K562 (cell line): Measurements from ENCODE around the gene CDH3. TPM values are rescaled to one million over a fixed set of nuclear protein-coding genes. Genes with fewer than 3 reads are reported as not detected.

ENCODE experiments used
- ATAC-seq: fragments of 200-7000 bp; cut with Tn5 transposase; 3 replicates; pipeline ENCODE4 v1.9.1; 2020; ENCODE audit warnings: moderate library complexity
- BruUV-seq: library from RNA; stranded (reverse); fragments of 400-500 nt; replicated peaks from 2 replicates; lab custom pipeline; 2021; lab: Mats Ljungman, UMichigan
- CTCF ChIA-PET: fragments of 300-600 bp; formaldehyde crosslinking; extraction: SDS; loops from one replicate; lab custom pipeline; 2021; ENCODE audit warnings: low intra/inter-chr PET ratio; lab: Yijun Ruan, JAX
- POLR2A ChIA-PET: fragments of 300-600, 350-650 bp; sonication (Branson Sonifier 250); formaldehyde crosslinking; extraction: SDS; loops from one replicate; lab custom pipeline; 2021; ENCODE audit warnings: antibody characterized with exemption, inconsistent platforms; lab: Yijun Ruan, JAX
- DNase-seq, 4 experiments: peaks; one replicate each; pipeline versions ENCODE4 v3.0.0 to v3.0.0-alpha.2; 2011 to 2018; ENCODE audit warnings: low spot score in 3 of 4, mixed read lengths in 3 of 4; ENCODE audit errors: extremely low read depth in 1 of 4
- FAIRE-seq: peaks from 2 replicates; lab custom pipeline; 2011; peaks lifted over from hg19 to GRCh38; lab: Jason Lieb, UNC
- H2AFZ ChIP-seq: 2 replicates; pipeline ENCODE4 v1.6.0; 2011; ENCODE audit warnings: low read depth, low read length, control low read depth, inconsistent platforms
- H3K27ac ChIP-seq: fragments of 200-600 bp; 3 replicates; pipeline ENCODE4 v1.8.0; 2011; ENCODE audit warnings: low read depth, mild to moderate bottlenecking, control low read depth, inconsistent platforms, low read length, moderate library complexity, mixed read lengths; ENCODE audit errors: extremely low read depth
- H3K27me3 ChIP-seq, 2 experiments: fragments of 300-600 bp in 1 of 2; 2 replicates in 1 of 2; 3 replicates in 1 of 2; pipeline versions ENCODE4 v1.6.0 to v1.8.0; 2011; ENCODE audit warnings: inconsistent platforms in 2 of 2, low read length in 2 of 2, mild to moderate bottlenecking in 1 of 2, mixed read lengths in 1 of 2, moderate library complexity in 1 of 2; ENCODE audit not compliant: control insufficient read depth in 2 of 2, insufficient read depth in 2 of 2
- H3K36me3 ChIP-seq: fragments of 300-600 bp; 3 replicates; pipeline ENCODE4 v1.8.0; 2011; ENCODE audit warnings: mild to moderate bottlenecking, low read length, inconsistent platforms; ENCODE audit not compliant: control insufficient read depth, insufficient read depth
- H3K4me1 ChIP-seq, 2 experiments: fragments of 200-600 bp in 1 of 2; replicated peaks in 1 of 2; 2 replicates in 1 of 2; 3 replicates in 1 of 2; pipeline versions ENCODE4 v1.5.1 to v1.8.0; 2011; ENCODE audit warnings: inconsistent platforms in 2 of 2, low read length in 2 of 2, mild to moderate bottlenecking in 1 of 2, mixed read lengths in 1 of 2, moderate library complexity in 1 of 2; ENCODE audit not compliant: control insufficient read depth in 2 of 2, insufficient read depth in 2 of 2
- H3K4me2 ChIP-seq: 2 replicates; pipeline ENCODE4 v1.6.1; 2011; ENCODE audit warnings: low read length, control low read depth, inconsistent platforms, mixed read lengths; ENCODE audit not compliant: insufficient read depth
- H3K4me3 ChIP-seq: fragments of 200-600 bp; sonication (generic), shearing (Covaris generic); 2 replicates; pipeline ENCODE4 v1.5.1; 2016; ENCODE audit warnings: control low read depth, inconsistent platforms
- H3K79me2 ChIP-seq: fragments of 200-600 bp; 3 replicates; pipeline ENCODE4 v1.8.0; 2011; ENCODE audit warnings: low read length, inconsistent platforms; ENCODE audit not compliant: control insufficient read depth, insufficient read depth
- H3K9ac ChIP-seq, 2 experiments: 2 replicates each; pipeline versions ENCODE4 v1.6.0 to v1.6.1; 2011; ENCODE audit warnings: low read depth in 2 of 2, low read length in 2 of 2, control low read depth in 1 of 2, inconsistent platforms in 1 of 2, mild to moderate bottlenecking in 1 of 2, mixed read lengths in 1 of 2; ENCODE audit not compliant: insufficient read depth in 1 of 2
- H3K9me1 ChIP-seq: one replicate; pipeline ENCODE4 v1.6.0; 2011; ENCODE audit warnings: inconsistent platforms, mild to moderate bottlenecking, low read length, moderate library complexity; ENCODE audit not compliant: control insufficient read depth, insufficient read depth
- H3K9me3 ChIP-seq: replicated peaks from 2 replicates; pipeline ENCODE4 v1.5.1; 2011; ENCODE audit warnings: low read depth, low read length, inconsistent platforms; ENCODE audit not compliant: control insufficient read depth, insufficient read depth
- H4K20me1 ChIP-seq: replicated peaks from 2 replicates; pipeline ENCODE4 v1.6.1; 2011; ENCODE audit warnings: low read length, inconsistent platforms, mixed read lengths; ENCODE audit not compliant: control insufficient read depth, insufficient read depth
- BRF1 ChIP-seq: IDR thresholded peaks from 3 replicates; pipeline ENCODE4 v1.6.1; 2011; ENCODE audit warnings: borderline replicate concordance, mild to moderate bottlenecking; ENCODE audit not compliant: insufficient read length; ENCODE audit errors: extremely low read depth
- EP300 ChIP-seq: IDR thresholded peaks from 2 replicates; pipeline ENCODE4 v1.6.1; 2012; ENCODE audit warnings: low read length, improper control_type of control experiment
- ESRRA ChIP-seq: fragments of 450-650 bp; IDR thresholded peaks from 2 replicates; pipeline ENCODE4 v1.6.1; 2014; ENCODE audit warnings: low read depth, mild to moderate bottlenecking, moderate library complexity, borderline replicate concordance
- ETV1 ChIP-seq: fragments of 450-650 bp; conservative IDR thresholded peaks from 2 replicates; pipeline ENCODE4 v1.6.1; 2016; ENCODE audit warnings: missing genetic modification characterization, control low read depth, low read depth, missing compliant biosample characterization
- HDAC2 ChIP-seq: fragments of 450-650 bp; IDR thresholded peaks from 2 replicates; pipeline ENCODE4 v1.6.1; 2016; ENCODE audit warnings: mild to moderate bottlenecking
- MAZ ChIP-seq, 2 experiments: fragments of 450-650 bp in 1 of 2; sonication (generic) in 1 of 2; formaldehyde crosslinking; IDR thresholded peaks in 1 of 2; conservative IDR thresholded peaks in 1 of 2; 2 replicates each; pipeline versions ENCODE4 v1.4.0 to v1.5.0; 2020; ENCODE audit warnings: mild to moderate bottlenecking in 1 of 2, missing genetic modification reagents in 1 of 2
- NR2F6 ChIP-seq: fragments of 450-650 bp; formaldehyde crosslinking; IDR thresholded peaks from 2 replicates; pipeline ENCODE4 v1.4.0; 2020; ENCODE audit warnings: mild to moderate bottlenecking
- PATZ1 ChIP-seq: fragments of 250-450 bp; sonication (Bioruptor Pico); IDR thresholded peaks from 2 replicates; pipeline ENCODE4 v1.5.0; 2020; ENCODE audit warnings: mild to moderate bottlenecking, borderline replicate concordance
- POLR2AphosphoS2 ChIP-seq: IDR thresholded peaks from 2 replicates; pipeline ENCODE4 v1.6.1; 2012; ENCODE audit warnings: low read length, improper control_type of control experiment
- PTTG1 ChIP-seq: fragments of 450-650 bp; IDR thresholded peaks from 2 replicates; pipeline ENCODE4 v1.6.1; 2016; ENCODE audit warnings: low read depth, mild to moderate bottlenecking, missing genetic modification characterization, missing compliant biosample characterization
- RCOR1 ChIP-seq, 2 experiments: IDR thresholded peaks; 2 replicates each; pipeline ENCODE4 v1.6.1; 2012; ENCODE audit warnings: low read depth in 2 of 2, low read length in 2 of 2, borderline replicate concordance in 1 of 2, improper control_type of control experiment in 1 of 2
- RHOXF2B ChIP-seq: fragments of 250-450 bp; sonication (Bioruptor Pico); conservative IDR thresholded peaks from 2 replicates; pipeline ENCODE4 v1.5.1; 2021
- THRAP3 ChIP-seq: fragments of 450-650 bp; IDR thresholded peaks from 2 replicates; pipeline ENCODE4 v1.6.1; 2016; ENCODE audit warnings: mild to moderate bottlenecking, inconsistent platforms, borderline replicate concordance
- ZEB2 ChIP-seq: fragments of 450-650 bp; IDR thresholded peaks from 2 replicates; pipeline ENCODE4 v1.6.1; 2016
- ZNF316 ChIP-seq: fragments of 450-650 bp; IDR thresholded peaks from 2 replicates; pipeline ENCODE4 v1.6.1; 2016
- WGBS: fragments of 100-300 bp; shearing (Covaris generic); methylation state at CpG from one replicate; pipeline ENCODE4 v1.1.6; 2016; ENCODE audit warnings: low coverage, mixed read lengths; ENCODE audit not compliant: insufficient coverage; ENCODE audit errors: missing lambda C conversion rate; 5-methylcytosine and 5-hydroxymethylcytosine counted together
- in situ Hi-C: fragments of 300-500 bp; cut with MboI; formaldehyde crosslinking; loops from 4 replicates; pipeline ENCODE4 v1.15.0; 2018; ENCODE audit warnings: inconsistent platforms, mixed read lengths
- intact Hi-C: fragments of 100-400 bp; cut with micrococcal nuclease; formaldehyde crosslinking; loops from 2 replicates; pipeline ENCODE4 v1.14.2; 2022
- polyA plus RNA-seq, 8 experiments: library from polyadenylated mRNA; depleted of rRNA in 4 of 8; stranded (reverse) in 5 of 8; unstranded in 3 of 8; fragments of >200 nt; fragmentation: Nextera tagmentation in 2 of 8; fragmentation: Illumina TruSeq in 1 of 8; extraction: Ambion mirVana in 2 of 8; extraction: Trizol in 1 of 8; gene quantifications; 2 replicates each; pipeline versions ENCODE4 v1.2.1 to v1.2.3, GENCODE V29; 2011 to 2014; ENCODE audit warnings: inconsistent platforms in 1 of 8, missing spikeins in 1 of 8
- total RNA-seq, 7 experiments: library from RNA; depleted of rRNA in 6 of 7; stranded (reverse); fragments of >200 nt in 6 of 7; fragmentation: Illumina TruSeq in 2 of 7; extraction: Trizol in 2 of 7; gene quantifications; 2 replicates each; pipeline versions ENCODE4 v1.2.1 to v1.2.3, GENCODE V29; 2011 to 2021; ENCODE audit warnings: low replicate concordance in 1 of 7
- TF ChIP-seq, protein P1 (sequence below): fragments of 450-650 bp; IDR thresholded peaks from 2 replicates; pipeline ENCODE4 v1.6.1; 2016; ENCODE audit warnings: antibody characterized with exemption
- TF ChIP-seq, protein P2 (sequence below): IDR thresholded peaks from 2 replicates; pipeline ENCODE4 v1.6.1; 2016; ENCODE audit warnings: missing genetic modification characterization, missing compliant biosample characterization

Gene CDH3
- total and polyA plus RNA-seq, 9 of the 15 experiments (the other 6 are each of a cell fraction or from before 2014, with no cell fraction given): 0.06 to 0.09 TPM; not detected in 7

- TF ChIP-seq RHOXF2B (CRISPR knock-in tag) (no peak), RCOR1 (IDR thresholded peaks at IDR 0.05; ENCODE audit: borderline replicate concordance in 1 of 2, low read depth in 2 of 2, low read length in 2 of 2) (peak in 1 of 2 experiments; percentile 82; a peak in 2 of 4 replicates), POLR2AphosphoS2 (no peak), ETV1 (tag) (0 out of 2 replicates have a peak, but pooled peaks have one; percentile 42)
- TF ChIP-seq, protein P1, sequence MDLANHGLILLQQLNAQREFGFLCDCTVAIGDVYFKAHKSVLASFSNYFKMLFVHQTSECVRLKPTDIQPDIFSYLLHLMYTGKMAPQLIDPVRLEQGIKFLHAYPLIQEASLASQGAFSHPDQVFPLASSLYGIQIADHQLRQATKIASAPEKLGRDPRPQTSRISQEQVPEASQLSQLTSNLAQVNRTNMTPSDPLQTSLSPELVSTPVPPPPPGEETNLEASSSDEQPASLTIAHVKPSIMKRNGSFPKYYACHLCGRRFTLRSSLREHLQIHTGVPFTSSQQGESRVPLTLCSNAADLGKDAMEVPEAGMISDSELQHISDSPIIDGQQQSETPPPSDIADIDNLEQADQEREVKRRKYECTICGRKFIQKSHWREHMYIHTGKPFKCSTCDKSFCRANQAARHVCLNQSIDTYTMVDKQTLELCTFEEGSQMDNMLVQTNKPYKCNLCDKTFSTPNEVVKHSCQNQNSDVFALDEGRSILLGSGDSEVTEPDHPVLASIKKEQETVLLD: no peak
Observed at GRCh38 chr16:68724797-68725196, 79.7 kb downstream of the CDH3 start (continued).

- BruUV-seq: no TSS peak
- H3K9ac ChIP-seq: no peak overlapping the region
- H3K4me1 ChIP-seq: peaks cover 31 to 47% of the 10 kb centered on the region in 2 experiments
- FAIRE-seq: no peak
- H3K4me2 ChIP-seq: no peak overlapping the region
- no peaks in the 10 kb centered on the region for H3K9me3 ChIP-seq
- no peak for ATAC-seq
- H3K27ac ChIP-seq: no peak overlapping the region
- POLR2A ChIA-PET: interaction anchor here (1.2 to 1.9 kb wide), 2 partner anchors 13 to 15 kb away, joined by 5 read pairs; no protein-coding TSS in a partner anchor
- no peaks in the 10 kb centered on the region for H3K36me3 ChIP-seq
- H3K79me2 ChIP-seq: no peaks in the 10 kb centered on the region
- no peaks in the 10 kb centered on the region for H4K20me1 ChIP-seq
- CTCF ChIA-PET: no interaction called here
- in situ Hi-C loops: no loop called here
- no peaks in the 10 kb centered on the region for H3K27me3 ChIP-seq
- intact Hi-C loops: no loop called here
- no peak overlapping the region for H3K4me3 ChIP-seq
- 34% methylated on average over 4 of the region's 4 CpGs for WGBS
- H2AFZ ChIP-seq: peak overlapping the region; percentile 38; the same call in 1 of the 2 replicates
- peak in 1 of 4 experiments; percentile 34 for DNase-seq
- no peaks in the 10 kb centered on the region for H3K9me1 ChIP-seq
- TF ChIP-seq ESRRA: peak; percentile 46; the same call in 1 of the 2 replicates
- TF ChIP-seq ZNF316: peak; percentile 58
- TF ChIP-seq BRF1: no peak
- no peak for TF ChIP-seq MAZ (CRISPR knock-in tag; conservative IDR thresholded peaks at IDR 0.05 in 1 of 2, IDR thresholded peaks at IDR 0.05 in 1 of 2)
- no peak for TF ChIP-seq PATZ1 (CRISPR knock-in tag)
- peak in 1 of 2 experiments; percentile 33; a peak in 1 of 4 replicates for TF ChIP-seq RCOR1 (IDR thresholded peaks at IDR 0.05; ENCODE audit: borderline replicate concordance in 1 of 2, low read depth in 2 of 2, low read length in 2 of 2)
- 0 out of 2 replicates have a peak, but pooled peaks have one; percentile 11 for TF ChIP-seq EP300
- TF ChIP-seq NR2F6 (CRISPR knock-in tag): no peak
- TF ChIP-seq, protein P2, sequence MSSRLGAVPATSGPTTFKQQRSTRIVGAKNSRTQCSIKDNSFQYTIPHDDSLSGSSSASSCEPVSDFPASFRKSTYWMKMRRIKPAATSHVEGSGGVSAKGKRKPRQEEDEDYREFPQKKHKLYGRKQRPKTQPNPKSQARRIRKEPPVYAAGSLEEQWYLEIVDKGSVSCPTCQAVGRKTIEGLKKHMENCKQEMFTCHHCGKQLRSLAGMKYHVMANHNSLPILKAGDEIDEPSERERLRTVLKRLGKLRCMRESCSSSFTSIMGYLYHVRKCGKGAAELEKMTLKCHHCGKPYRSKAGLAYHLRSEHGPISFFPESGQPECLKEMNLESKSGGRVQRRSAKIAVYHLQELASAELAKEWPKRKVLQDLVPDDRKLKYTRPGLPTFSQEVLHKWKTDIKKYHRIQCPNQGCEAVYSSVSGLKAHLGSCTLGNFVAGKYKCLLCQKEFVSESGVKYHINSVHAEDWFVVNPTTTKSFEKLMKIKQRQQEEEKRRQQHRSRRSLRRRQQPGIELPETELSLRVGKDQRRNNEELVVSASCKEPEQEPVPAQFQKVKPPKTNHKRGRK (tag): no peak
- TF ChIP-seq ZEB2: peak; percentile 50; the same call in 1 of the 2 replicates
- no peak for TF ChIP-seq THRAP3
- TF ChIP-seq HDAC2: no peak
- no peak for TF ChIP-seq PTTG1 (tag)
Observed at GRCh38 chr16:68728523-68728922, 83.4 kb downstream of the CDH3 start.
